HG03558 (cell line): Measurements from ENCODE around the gene PIGW.

Source experiments
- ATAC-seq: cut with Tn5 transposase; IDR thresholded peaks from one replicate; pipeline ENCODE4 v1.9.1; 2021; ENCODE audit warnings: moderate number of reproducible peaks; ENCODE audit not compliant: unreplicated experiment; ENCODE audit errors: extremely low read depth

The PIGW gene

GRCh38 chr17:36534840-36535668, at the start of gene PIGW, which contains the start of gene MYO19:
Gene PIGW, plus strand, starts transcription at chr17:36534987. Its CDS starts 2,115 bp downstream, at chr17:36537102.
Gene MYO19, minus strand, starts transcription at chr17:36534868. Its CDS starts 2,330 bp downstream, at chr17:36532538.
- peak; percentile 40 for ATAC-seq

- no peak for ATAC-seq
Observed at GRCh38 chr17:36485027-36485426, 49.8 kb upstream of the PIGW start.

GRCh38 chr17:36485805-36486203, 49.0 kb upstream of the PIGW start:
- no peak for ATAC-seq

GRCh38 chr17:36486204-36487194, 48.3 kb upstream of the PIGW start, which contains the start of gene ZNHIT3:
Gene ZNHIT3, plus strand, starts transcription at chr17:36486681. Its CDS starts 19 bp downstream, at chr17:36486700.
- peak; percentile 76 for ATAC-seq

- ATAC-seq, result no peak
Observed at GRCh38 chr17:36493956-36494355, 40.8 kb upstream of the PIGW start.

- ATAC-seq, result no peak
Observed at GRCh38 chr17:36494674-36495073, 40.1 kb upstream of the PIGW start.

- ATAC-seq, result no peak
Observed at GRCh38 chr17:36495076-36495578, 39.7 kb upstream of the PIGW start.

GRCh38 chr17:36496018-36496789, 38.6 kb upstream of the PIGW start:
- ATAC-seq, result no peak

GRCh38 chr17:36498155-36498554, 36.6 kb upstream of the PIGW start:
- ATAC-seq, result no peak

- ATAC-seq, result no peak
Observed at GRCh38 chr17:36498560-36499300, 36.1 kb upstream of the PIGW start.

GRCh38 chr17:36500745-36501225, 34.0 kb upstream of the PIGW start:
- no peak for ATAC-seq

- ATAC-seq, result no peak
Observed at GRCh38 chr17:36501351-36501750, 33.4 kb upstream of the PIGW start.

- no peak for ATAC-seq
Observed at GRCh38 chr17:36501963-36502362, 32.8 kb upstream of the PIGW start.

GRCh38 chr17:36503456-36504155, 31.2 kb upstream of the PIGW start:
- no peak for ATAC-seq

- no peak for ATAC-seq
Observed at GRCh38 chr17:36504156-36504545, 30.6 kb upstream of the PIGW start.

GRCh38 chr17:36505171-36505570, 29.6 kb upstream of the PIGW start:
- ATAC-seq, result no peak

GRCh38 chr17:36506249-36506826, 28.4 kb upstream of the PIGW start:
- no peak for ATAC-seq

GRCh38 chr17:36506831-36507230, 28.0 kb upstream of the PIGW start:
- ATAC-seq, result no peak
